ENCODE data around the gene SLC22A5.
"Not testable (repeated sequence)": the region's sequence is repeated elsewhere in the genome, so short reads cannot be mapped to it uniquely, and the experiment has no call there.

SLC22A5 gene

DNA sequence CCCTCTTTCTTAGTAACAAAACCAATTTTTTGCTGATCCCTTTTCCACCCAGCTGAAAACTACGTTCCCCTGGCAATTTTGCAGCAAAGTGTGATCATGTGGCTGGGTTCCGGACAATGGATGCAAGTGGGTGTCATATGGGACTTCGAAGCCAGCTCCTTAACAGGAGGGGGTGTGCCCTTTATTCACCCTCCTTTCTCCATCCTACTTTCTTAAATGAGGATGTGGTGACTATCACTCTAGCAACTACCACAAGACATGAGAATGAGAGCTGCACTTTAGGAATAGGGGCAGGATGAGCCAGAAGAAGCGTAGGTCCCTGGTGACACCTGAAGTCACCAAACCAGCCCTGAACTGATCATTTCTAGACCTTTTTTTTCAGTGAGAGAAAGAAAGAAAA lies 62.1 kb downstream of the SLC22A5 start:
- H3K27me3 ChIP-seq (ENCODE audit: control insufficient read depth in 2 of 2, insufficient read depth in 2 of 2, low read length in 2 of 2) = no peaks in the 10 kb centered on the region
- H3K4me1 ChIP-seq (ENCODE audit: control insufficient read depth in 2 of 2, insufficient read depth in 2 of 2, low read length in 2 of 2) = peaks cover 78 to 82% of the 10 kb centered on the region in 2 donors
- H3K27ac ChIP-seq (ENCODE audit: low read depth in 2 of 2, low read length in 2 of 2) = peak overlapping the region in 1 of 2 donors; percentile 43
- no peak overlapping the region for H3K9ac ChIP-seq (ENCODE audit: low read depth in 1 of 2, low read length in 2 of 2)
- H3K36me3 ChIP-seq (ENCODE audit: control insufficient read depth in 2 of 2, insufficient read depth in 2 of 2, low read length in 2 of 2) = peaks cover 0 to 3% of the 10 kb centered on the region in 2 donors
- H3K4me3 ChIP-seq (ENCODE audit: low read length in 2 of 2) = no peak overlapping the region
- H3K9me3 ChIP-seq (ENCODE audit: control insufficient read depth in 2 of 2, low read length in 2 of 2) = no peaks in the 10 kb centered on the region

DNA sequence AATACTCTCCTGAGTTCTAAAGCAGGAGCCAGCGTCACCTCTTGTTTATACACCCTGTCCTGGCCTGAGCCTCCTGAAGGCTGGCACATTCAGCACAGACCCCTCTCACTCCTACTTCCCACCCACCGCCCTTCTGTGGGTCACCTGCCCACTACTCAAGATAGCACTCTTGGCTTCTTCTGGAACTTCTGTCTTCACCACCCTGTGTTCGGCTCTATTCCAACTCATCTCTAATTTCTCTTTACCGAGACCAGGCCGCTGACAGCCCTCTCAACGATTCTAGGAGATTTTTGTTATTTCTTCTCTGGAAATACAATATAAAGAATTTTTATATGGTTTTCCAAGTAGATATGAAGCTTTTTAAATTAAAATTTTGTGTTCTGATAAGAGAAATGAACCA lies 63.6 kb downstream of the SLC22A5 start:
- H3K9ac ChIP-seq (ENCODE audit: low read depth in 1 of 2, low read length in 2 of 2) = no peak overlapping the region
- H3K27ac ChIP-seq (ENCODE audit: low read depth in 2 of 2, low read length in 2 of 2) = peak overlapping the region in 1 of 2 donors; percentile 17
- peaks cover 75 to 76% of the 10 kb centered on the region in 2 donors for H3K4me1 ChIP-seq (ENCODE audit: control insufficient read depth in 2 of 2, insufficient read depth in 2 of 2, low read length in 2 of 2)
- H3K36me3 ChIP-seq (ENCODE audit: control insufficient read depth in 2 of 2, insufficient read depth in 2 of 2, low read length in 2 of 2) = peaks cover 0 to 3% of the 10 kb centered on the region in 2 donors
- no peaks in the 10 kb centered on the region for H3K9me3 ChIP-seq (ENCODE audit: control insufficient read depth in 2 of 2, low read length in 2 of 2)
- no peaks in the 10 kb centered on the region for H3K27me3 ChIP-seq (ENCODE audit: control insufficient read depth in 2 of 2, insufficient read depth in 2 of 2, low read length in 2 of 2)
- H3K4me3 ChIP-seq (ENCODE audit: low read length in 2 of 2) = no peak overlapping the region

DNA sequence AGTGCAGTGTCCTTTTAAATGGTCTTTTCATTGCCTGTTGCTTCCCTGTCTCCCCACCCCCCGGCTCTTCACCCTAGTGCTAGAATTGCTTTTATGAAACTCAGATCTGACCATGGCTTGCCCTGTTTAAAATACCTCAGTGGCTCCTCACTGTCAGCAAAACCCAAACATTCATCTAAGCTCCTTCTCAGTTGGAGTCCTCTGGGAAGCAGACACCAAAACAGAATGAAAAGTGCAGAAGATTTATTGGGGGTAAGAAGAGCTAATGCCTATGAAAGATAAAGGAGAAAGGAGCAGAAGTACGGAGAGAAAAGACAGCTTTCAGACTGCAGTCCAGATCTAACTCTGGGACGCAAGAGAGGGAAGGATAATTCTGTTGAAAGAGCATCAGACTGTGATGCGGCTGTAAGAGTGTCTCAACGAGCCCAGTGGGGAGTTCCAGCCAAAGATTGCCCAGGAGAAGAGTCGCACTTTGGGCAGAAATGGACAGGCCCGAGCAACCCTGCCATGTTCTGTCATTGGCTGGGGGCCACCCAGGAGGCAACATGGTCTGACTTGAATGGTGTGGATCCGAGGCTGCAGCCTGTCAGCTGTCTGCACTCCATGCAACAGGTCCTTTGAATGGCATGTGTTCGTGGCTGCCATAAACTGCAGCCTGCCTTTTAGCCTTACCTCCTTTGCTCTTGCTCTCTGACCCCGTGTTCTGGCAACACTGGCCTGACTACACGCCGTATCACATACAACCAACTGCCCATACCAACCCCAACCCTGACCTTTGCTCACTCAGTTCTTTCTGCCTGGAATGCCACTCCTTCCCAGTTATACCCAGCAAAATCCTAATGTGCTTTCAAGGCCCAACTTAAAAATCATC lies 65.1 kb downstream of the SLC22A5 start:
- Histone ChIP-seq H3K27me3 (ENCODE audit: control insufficient read depth in 2 of 2, insufficient read depth in 2 of 2, low read length in 2 of 2) (no peaks in the 10 kb centered on the region), H3K9ac (ENCODE audit: low read depth in 1 of 2, low read length in 2 of 2) (peak overlapping the region in 1 of 2 donors; percentile 15), H3K36me3 (ENCODE audit: control insufficient read depth in 2 of 2, insufficient read depth in 2 of 2, low read length in 2 of 2) (peaks cover 0 to 3% of the 10 kb centered on the region in 2 donors), H3K9me3 (ENCODE audit: control insufficient read depth in 2 of 2, low read length in 2 of 2) (no peaks in the 10 kb centered on the region), H3K4me3 (ENCODE audit: low read length in 2 of 2) (peak overlapping the region in 1 of 2 donors; percentile 14), H3K27ac (ENCODE audit: low read depth in 2 of 2, low read length in 2 of 2) (peak overlapping the region; percentile 54 to 73), H3K4me1 (ENCODE audit: control insufficient read depth in 2 of 2, insufficient read depth in 2 of 2, low read length in 2 of 2) (peaks cover 69 to 70% of the 10 kb centered on the region in 2 donors)

DNA sequence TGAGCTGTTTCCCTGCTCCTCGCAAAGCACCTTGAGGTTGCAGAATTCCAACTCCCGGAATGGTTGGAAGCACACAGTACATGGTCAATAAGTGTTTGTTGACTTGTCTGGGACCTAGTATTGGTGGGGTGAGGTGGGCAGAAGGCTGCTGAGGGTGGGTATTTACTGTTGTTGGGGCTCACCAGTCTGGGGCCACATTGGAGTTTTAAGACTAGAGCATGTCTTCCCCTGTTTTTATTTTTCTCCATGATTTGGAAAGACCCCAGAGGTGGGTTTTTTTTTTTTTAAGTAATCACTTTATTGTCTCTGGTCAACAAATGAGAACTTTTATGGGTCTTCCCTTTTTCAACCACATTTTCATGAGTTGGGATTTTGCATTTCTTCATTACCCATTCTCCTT lies 65.9 kb downstream of the SLC22A5 start:
- no peak overlapping the region for H3K4me3 ChIP-seq (ENCODE audit: low read length in 2 of 2)
- H3K9ac ChIP-seq (ENCODE audit: low read depth in 1 of 2, low read length in 2 of 2) = peak overlapping the region in 1 of 2 donors; percentile 15
- H3K9me3 ChIP-seq (ENCODE audit: control insufficient read depth in 2 of 2, low read length in 2 of 2) = no peaks in the 10 kb centered on the region
- no peaks in the 10 kb centered on the region for H3K27me3 ChIP-seq (ENCODE audit: control insufficient read depth in 2 of 2, insufficient read depth in 2 of 2, low read length in 2 of 2)
- peak overlapping the region; percentile 54 to 73 for H3K27ac ChIP-seq (ENCODE audit: low read depth in 2 of 2, low read length in 2 of 2)
- H3K4me1 ChIP-seq (ENCODE audit: control insufficient read depth in 2 of 2, insufficient read depth in 2 of 2, low read length in 2 of 2) = peaks cover 64 to 67% of the 10 kb centered on the region in 2 donors
- peaks cover 0 to 3% of the 10 kb centered on the region in 2 donors for H3K36me3 ChIP-seq (ENCODE audit: control insufficient read depth in 2 of 2, insufficient read depth in 2 of 2, low read length in 2 of 2)

DNA sequence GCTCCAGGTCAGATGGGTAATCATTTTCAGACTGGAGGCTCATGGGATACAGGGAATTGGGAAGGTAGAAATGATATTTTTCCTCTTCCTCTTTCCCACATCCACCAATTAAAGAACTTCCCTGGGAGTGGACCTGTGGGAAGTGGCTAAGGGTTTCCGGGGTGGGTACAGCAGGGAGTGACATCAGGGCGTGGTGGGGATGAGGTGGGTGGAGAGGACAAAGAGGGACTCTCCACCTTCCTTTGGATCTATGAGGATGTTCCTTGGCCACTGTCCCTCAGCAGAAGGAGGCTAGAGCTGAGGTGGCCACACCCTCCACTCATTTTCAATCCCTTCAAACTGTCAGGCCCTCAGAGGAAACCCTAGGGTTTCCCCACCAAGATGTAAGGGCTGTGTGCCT lies 66.4 kb downstream of the SLC22A5 start:
- Histone ChIP-seq H3K4me3 (ENCODE audit: low read length in 2 of 2) (no peak overlapping the region), H3K9ac (ENCODE audit: low read depth in 1 of 2, low read length in 2 of 2) (no peak overlapping the region), H3K27me3 (ENCODE audit: control insufficient read depth in 2 of 2, insufficient read depth in 2 of 2, low read length in 2 of 2) (no peaks in the 10 kb centered on the region), H3K4me1 (ENCODE audit: control insufficient read depth in 2 of 2, insufficient read depth in 2 of 2, low read length in 2 of 2) (peaks cover 61 to 63% of the 10 kb centered on the region in 2 donors), H3K36me3 (ENCODE audit: control insufficient read depth in 2 of 2, insufficient read depth in 2 of 2, low read length in 2 of 2) (peaks cover 0 to 2% of the 10 kb centered on the region in 2 donors), H3K9me3 (ENCODE audit: control insufficient read depth in 2 of 2, low read length in 2 of 2) (no peaks in the 10 kb centered on the region), H3K27ac (ENCODE audit: low read depth in 2 of 2, low read length in 2 of 2) (peak overlapping the region in 1 of 2 donors; percentile 73)

DNA sequence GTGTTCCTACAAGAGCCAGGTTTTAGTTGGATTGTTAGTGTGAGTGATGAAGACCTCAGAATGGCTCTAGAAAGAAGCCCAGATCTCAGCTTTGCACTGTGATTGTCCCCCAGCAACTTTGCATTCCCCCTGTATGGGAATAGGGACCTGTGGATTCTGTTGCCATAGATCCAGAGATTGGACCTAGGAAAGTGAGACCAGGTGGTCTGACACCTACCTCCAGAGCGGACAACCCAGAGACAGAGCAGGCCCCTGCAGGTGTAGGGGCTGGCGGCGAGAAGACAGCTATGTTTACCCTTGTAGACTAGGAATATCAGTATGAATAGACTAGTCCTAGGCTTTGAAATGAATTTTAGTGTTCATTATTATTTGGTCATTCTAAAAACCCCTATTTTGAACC lies 67.4 kb downstream of the SLC22A5 start:
- Histone ChIP-seq H3K27ac (ENCODE audit: low read depth in 2 of 2, low read length in 2 of 2) (peak overlapping the region; percentile 24 to 79), H3K9me3 (ENCODE audit: control insufficient read depth in 2 of 2, low read length in 2 of 2) (no peaks in the 10 kb centered on the region), H3K36me3 (ENCODE audit: control insufficient read depth in 2 of 2, insufficient read depth in 2 of 2, low read length in 2 of 2) (peaks cover 0 to 2% of the 10 kb centered on the region in 2 donors), H3K27me3 (ENCODE audit: control insufficient read depth in 2 of 2, insufficient read depth in 2 of 2, low read length in 2 of 2) (no peaks in the 10 kb centered on the region), H3K9ac (ENCODE audit: low read depth in 1 of 2, low read length in 2 of 2) (no peak overlapping the region), H3K4me1 (ENCODE audit: control insufficient read depth in 2 of 2, insufficient read depth in 2 of 2, low read length in 2 of 2) (peaks cover 56 to 58% of the 10 kb centered on the region in 2 donors), H3K4me3 (ENCODE audit: low read length in 2 of 2) (no peak overlapping the region)

DNA sequence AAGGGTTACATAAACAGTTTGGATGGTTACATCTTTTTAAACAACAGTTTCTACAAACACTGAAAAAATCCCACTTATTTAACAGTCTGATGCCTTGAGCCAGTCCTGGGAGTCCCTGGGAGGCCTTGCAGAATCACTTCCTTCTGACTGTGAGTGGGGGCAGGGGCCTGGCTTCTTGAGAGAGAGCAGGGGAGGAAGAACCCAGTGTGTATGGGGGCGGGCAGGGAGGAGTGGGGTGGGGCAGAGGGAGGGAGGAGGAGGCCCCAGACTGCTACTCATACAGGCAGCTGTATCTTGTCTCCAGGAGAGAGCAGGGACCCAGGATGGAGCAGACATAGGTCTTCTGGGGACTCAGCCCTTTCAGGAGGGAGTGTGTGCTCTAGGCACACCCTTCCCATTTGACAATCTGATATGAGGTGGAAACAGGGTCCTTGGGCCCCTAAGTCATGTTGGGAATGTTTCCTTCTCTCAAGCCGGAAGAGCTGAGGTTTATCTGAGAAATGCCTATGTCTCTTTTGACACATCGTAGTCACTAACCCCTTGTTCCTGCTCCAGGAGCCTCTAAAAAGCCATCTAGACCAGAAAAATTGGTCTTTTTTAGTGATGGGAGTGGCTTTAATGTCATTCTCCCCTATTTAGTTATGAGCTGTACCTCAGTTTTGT lies 68.2 kb downstream of the SLC22A5 start:
- H3K4me3 ChIP-seq (ENCODE audit: low read length in 2 of 2) = no peak overlapping the region

DNA sequence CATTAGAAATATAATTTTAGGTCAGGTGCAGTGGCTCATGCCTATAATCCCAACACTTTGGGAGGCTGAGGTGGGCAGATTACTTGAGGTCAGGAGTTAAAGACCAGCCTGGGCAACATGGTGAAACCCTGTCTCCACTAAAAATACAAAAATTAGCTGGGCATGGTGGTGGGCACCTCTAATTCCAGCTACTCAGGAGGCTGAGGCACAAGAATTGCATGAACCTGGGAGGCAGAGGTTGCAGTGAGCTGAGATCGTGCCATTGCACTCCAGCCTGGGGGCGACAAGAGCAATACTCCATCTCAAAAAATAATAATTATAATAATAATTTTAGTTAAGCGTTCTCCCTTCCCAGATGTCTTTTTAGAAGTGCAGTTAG lies 68.7 kb downstream of the SLC22A5 start:
- H3K4me1 ChIP-seq (ENCODE audit: control insufficient read depth in 2 of 2, insufficient read depth in 2 of 2, low read length in 2 of 2) = peaks cover 45 to 55% of the 10 kb centered on the region in 2 donors
- H3K9ac ChIP-seq (ENCODE audit: low read depth in 1 of 2, low read length in 2 of 2) = peak overlapping the region in 1 of 2 donors; percentile 9
- not testable (repeated sequence) for H3K9me3 ChIP-seq (ENCODE audit: control insufficient read depth in 2 of 2, low read length in 2 of 2); H3K36me3 ChIP-seq (ENCODE audit: control insufficient read depth in 2 of 2, insufficient read depth in 2 of 2, low read length in 2 of 2); H3K4me3 ChIP-seq (ENCODE audit: low read length in 2 of 2); H3K27me3 ChIP-seq (ENCODE audit: control insufficient read depth in 2 of 2, insufficient read depth in 2 of 2, low read length in 2 of 2)
- H3K27ac ChIP-seq (ENCODE audit: low read depth in 2 of 2, low read length in 2 of 2) = peak overlapping the region; percentile 48 to 79

More for the DNA sequence above, 68.2 kb downstream of the SLC22A5 start:
- Histone ChIP-seq H3K9me3 (ENCODE audit: control insufficient read depth in 2 of 2, low read length in 2 of 2) (no peaks in the 10 kb centered on the region), H3K9ac (ENCODE audit: low read depth in 1 of 2, low read length in 2 of 2) (peak overlapping the region in 1 of 2 donors; percentile 9), H3K36me3 (ENCODE audit: control insufficient read depth in 2 of 2, insufficient read depth in 2 of 2, low read length in 2 of 2) (peaks cover 0 to 2% of the 10 kb centered on the region in 2 donors), H3K27ac (ENCODE audit: low read depth in 2 of 2, low read length in 2 of 2) (peak overlapping the region; percentile 48 to 79), H3K4me1 (ENCODE audit: control insufficient read depth in 2 of 2, insufficient read depth in 2 of 2, low read length in 2 of 2) (peaks cover 49 to 53% of the 10 kb centered on the region in 2 donors), H3K27me3 (ENCODE audit: control insufficient read depth in 2 of 2, insufficient read depth in 2 of 2, low read length in 2 of 2) (no peaks in the 10 kb centered on the region)

DNA sequence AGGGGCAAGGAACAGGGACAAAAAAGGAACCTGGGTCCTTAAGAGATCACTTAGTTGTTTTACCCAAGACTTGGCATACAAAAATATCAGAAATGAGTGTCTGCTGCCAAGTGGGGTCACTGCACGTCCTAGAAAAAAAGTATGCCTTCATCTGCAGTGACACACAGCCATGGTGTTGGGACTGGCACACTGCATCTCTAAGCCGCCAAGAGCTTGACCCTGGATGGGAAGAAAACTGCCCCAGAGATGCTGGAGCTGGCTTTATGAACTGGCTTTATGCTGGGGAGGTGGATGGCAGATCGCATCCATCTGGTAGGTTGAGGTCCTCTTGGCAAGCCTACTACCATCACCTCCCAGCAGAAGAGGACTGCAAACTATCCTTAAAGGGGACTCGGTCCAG lies 69.4 kb downstream of the SLC22A5 start:
- no peaks in the 10 kb centered on the region for H3K9me3 ChIP-seq (ENCODE audit: control insufficient read depth in 2 of 2, low read length in 2 of 2)
- peak overlapping the region in 1 of 2 donors; percentile 61 for H3K9ac ChIP-seq (ENCODE audit: low read depth in 1 of 2, low read length in 2 of 2)
- H3K27ac ChIP-seq (ENCODE audit: low read depth in 2 of 2, low read length in 2 of 2) = peak overlapping the region; percentile 33 to 64
- H3K27me3 ChIP-seq (ENCODE audit: control insufficient read depth in 2 of 2, insufficient read depth in 2 of 2, low read length in 2 of 2) = no peaks in the 10 kb centered on the region
- peaks cover 44 to 51% of the 10 kb centered on the region in 2 donors for H3K4me1 ChIP-seq (ENCODE audit: control insufficient read depth in 2 of 2, insufficient read depth in 2 of 2, low read length in 2 of 2)
- no peak overlapping the region for H3K4me3 ChIP-seq (ENCODE audit: low read length in 2 of 2)
- peaks cover 0 to 5% of the 10 kb centered on the region in 2 donors for H3K36me3 ChIP-seq (ENCODE audit: control insufficient read depth in 2 of 2, insufficient read depth in 2 of 2, low read length in 2 of 2)

DNA sequence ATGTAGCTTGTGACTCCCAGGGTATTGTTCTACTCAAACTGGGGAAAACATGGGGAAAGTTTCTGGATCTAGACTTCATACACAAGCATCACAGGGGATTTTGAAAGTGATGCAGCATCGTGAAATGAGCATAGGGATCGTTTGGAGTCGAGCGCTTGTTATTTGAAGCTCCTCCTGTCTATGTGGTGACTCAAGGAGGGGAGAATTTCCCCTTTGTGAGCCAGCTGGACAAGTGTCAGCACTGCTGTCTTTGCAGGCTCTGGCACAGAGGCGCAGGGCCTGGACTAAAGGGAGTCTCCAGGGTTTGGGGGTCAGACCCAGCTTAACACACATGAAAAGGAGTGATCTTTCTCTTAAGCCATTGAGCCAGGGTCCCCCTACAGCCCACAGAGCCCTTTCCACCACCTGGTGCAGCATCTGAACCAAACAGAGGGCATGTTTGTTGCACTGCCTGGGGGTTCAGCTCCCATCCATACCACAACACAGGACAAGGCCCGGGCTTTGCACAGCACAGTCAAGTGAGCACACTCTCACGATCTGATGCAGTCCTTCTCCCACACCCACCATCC lies 70.1 kb downstream of the SLC22A5 start:
- H3K4me1 ChIP-seq (ENCODE audit: control insufficient read depth in 2 of 2, insufficient read depth in 2 of 2, low read length in 2 of 2) = peaks cover 37 to 44% of the 10 kb centered on the region in 2 donors
- no peaks in the 10 kb centered on the region for H3K27me3 ChIP-seq (ENCODE audit: control insufficient read depth in 2 of 2, insufficient read depth in 2 of 2, low read length in 2 of 2)
- peaks cover 0 to 6% of the 10 kb centered on the region in 2 donors for H3K36me3 ChIP-seq (ENCODE audit: control insufficient read depth in 2 of 2, insufficient read depth in 2 of 2, low read length in 2 of 2)
- H3K9me3 ChIP-seq (ENCODE audit: control insufficient read depth in 2 of 2, low read length in 2 of 2) = no peaks in the 10 kb centered on the region
- peak overlapping the region in 1 of 2 donors; percentile 61 for H3K9ac ChIP-seq (ENCODE audit: low read depth in 1 of 2, low read length in 2 of 2)
- peak overlapping the region; percentile 40 to 64 for H3K27ac ChIP-seq (ENCODE audit: low read depth in 2 of 2, low read length in 2 of 2)
- no peak overlapping the region for H3K4me3 ChIP-seq (ENCODE audit: low read length in 2 of 2)
